GM18505 (cell line): Measurements from ENCODE around the gene LANCL3.
"Not testable (repeated sequence)": the region's sequence is repeated elsewhere in the genome, so short reads cannot be mapped to it uniquely, and the experiment has no call there.

Experiments used
- ATAC-seq: cut with Tn5 transposase; IDR thresholded peaks from one replicate; pipeline ENCODE4 v1.9.1; 2021; ENCODE audit not compliant: unreplicated experiment
- POLR2A ChIP-seq: IDR thresholded peaks from 4 replicates; pipeline ENCODE4 v1.6.1; 2011; ENCODE audit warnings: borderline replicate concordance; ENCODE audit not compliant: insufficient read depth, insufficient read length; ENCODE audit errors: extremely low read depth

The LANCL3 gene

GRCh38 chrX:37594755-37595382, 23.4 kb downstream of the LANCL3 start:
- TF ChIP-seq POLR2A, result no peak
- ATAC-seq, result no peak

- ATAC-seq, result no peak
- TF ChIP-seq POLR2A, result no peak
These were observed 28.3 kb downstream of the LANCL3 start for GRCh38 chrX:37599729-37600128.

GRCh38 chrX:37603938-37604409, 32.5 kb downstream of the LANCL3 start:
- ATAC-seq, result peak; percentile 83
- TF ChIP-seq POLR2A, result no peak

- no peak for ATAC-seq
These were observed 35.8 kb downstream of the LANCL3 start for GRCh38 chrX:37607243-37607642.

GRCh38 chrX:37608156-37608555, 36.7 kb downstream of the LANCL3 start:
- no peak for ATAC-seq
- TF ChIP-seq POLR2A, result no peak

More at GRCh38 chrX:37607243-37607642, 35.8 kb downstream of the LANCL3 start:
- TF ChIP-seq POLR2A, result no peak

GRCh38 chrX:37609727-37610126, 38.3 kb downstream of the LANCL3 start:
- no peak for ATAC-seq
- TF ChIP-seq POLR2A, result no peak

GRCh38 chrX:37613933-37614332, 42.5 kb downstream of the LANCL3 start:
- TF ChIP-seq POLR2A, result no peak
- ATAC-seq, result no peak

- ATAC-seq, result no peak
- no peak for TF ChIP-seq POLR2A
These were observed 56.1 kb downstream of the LANCL3 start for GRCh38 chrX:37627602-37628001.

- no peak for ATAC-seq
- no peak for TF ChIP-seq POLR2A
These were observed 66.6 kb downstream of the LANCL3 start for GRCh38 chrX:37638047-37638446.

GRCh38 chrX:37640142-37640541, 68.7 kb downstream of the LANCL3 start:
- TF ChIP-seq POLR2A, result no peak
- no peak for ATAC-seq

GRCh38 chrX:37641859-37642258, 70.4 kb downstream of the LANCL3 start:
- no peak for ATAC-seq
- TF ChIP-seq POLR2A, result no peak

- ATAC-seq, result no peak
- TF ChIP-seq POLR2A, result no peak
These were observed 73.2 kb downstream of the LANCL3 start for GRCh38 chrX:37644381-37645305.

GRCh38 chrX:37646254-37646653, 74.8 kb downstream of the LANCL3 start:
- no peak for ATAC-seq

GRCh38 chrX:37650879-37651278, 79.4 kb downstream of the LANCL3 start:
- not testable (repeated sequence) for ATAC-seq

More at GRCh38 chrX:37646254-37646653, 74.8 kb downstream of the LANCL3 start:
- TF ChIP-seq POLR2A, result no peak

GRCh38 chrX:37651921-37652452, 80.5 kb downstream of the LANCL3 start:
- no peak for ATAC-seq
- no peak for TF ChIP-seq POLR2A
